Measurements from ENCODE around the gene SLC25A41. TPM values are rescaled to one million over a fixed set of nuclear protein-coding genes. Genes with fewer than 3 reads are reported as not detected.

SLC25A41 gene
- polyA plus RNA-seq, 1 donor (not counting 4 experiments of a cell fraction or from before 2014, with no cell fraction given): not detected

- Histone ChIP-seq H3K27ac (ENCODE audit: control insufficient read depth, insufficient read depth, low read length) (no peak overlapping the region), H2AFZ (ENCODE audit: control insufficient read depth, low read length) (no peak overlapping the region)
These were observed 48.8 kb upstream of the SLC25A41 start for GRCh38 chr19:6482343-6482686.

GRCh38 chr19:6481541-6482342 lies 48.2 kb upstream of the SLC25A41 start, which contains the start of gene DENND1C:
TSS of gene DENND1C (minus strand) at chr19:6481787. CDS start at chr19:6481695, 92 bp downstream.
- Histone ChIP-seq H3K4me1 (ENCODE audit: control insufficient read depth, extremely low read depth, insufficient read depth, low read length) (no peaks in the 10 kb centered on the region), H3K4me2 (ENCODE audit: control insufficient read depth, extremely low read depth, insufficient read depth, low read depth, low read length) (no peak within 1 kb of the TSS), H3K27me3 (ENCODE audit: control insufficient read depth, extremely low read depth, insufficient read depth, low read length) (no peaks in the 10 kb centered on the region), H3K9ac (ENCODE audit: control insufficient read depth, extremely low read depth, insufficient read depth, low read length) (no peak within 1 kb of the TSS), H4K20me1 (ENCODE audit: control insufficient read depth, extremely low read depth, insufficient read depth, low read length) (no peaks in the 10 kb centered on the region), H3K79me2 (ENCODE audit: control insufficient read depth, insufficient read depth, low read length) (no peaks in the 10 kb centered on the region), H3K36me3 (ENCODE audit: control insufficient read depth in 2 of 2, extremely low read depth in 1 of 2, insufficient read depth in 2 of 2, low read length in 2 of 2) (no peaks in the 10 kb centered on the region), H2AFZ (ENCODE audit: control insufficient read depth, low read length) (no peak within 1 kb of the TSS), H3K9me3 (ENCODE audit: control insufficient read depth, low read depth, low read length) (no peaks in the 10 kb centered on the region), H3K4me3 (ENCODE audit: control insufficient read depth in 2 of 3, extremely low read depth in 1 of 3, insufficient read depth in 2 of 3, low read depth in 1 of 3, low read length in 3 of 3) (no peak within 1 kb of the TSS), H3K9me1 (ENCODE audit: control insufficient read depth, extremely low read depth, insufficient read depth, low read length) (no peaks in the 10 kb centered on the region), H3K27ac (ENCODE audit: control insufficient read depth, insufficient read depth, low read length) (no peak within 1 kb of the TSS)
- DNase-seq (ENCODE audit: low read depth, low spot score) (no peak), FAIRE-seq (no peak)
- dilution Hi-C loops (cut with MboI; ENCODE audit: extremely low pct_ligation_motif_present, low sequenced_read_pairs): no loop called here
- peak in 1 of 3 experiments; percentile 30 for TF ChIP-seq CTCF (optimal IDR thresholded peaks at IDR 0.05 in 1 of 3, IDR thresholded peaks at IDR 0.05 in 1 of 3, conservative IDR thresholded peaks at IDR 0.05 in 1 of 3; ENCODE audit: extremely low read depth in 1 of 3, insufficient read depth in 2 of 3, low read length in 3 of 3)
- TF ChIP-seq EZH2 (IDR thresholded peaks at IDR 0.05; ENCODE audit: low read length): no peak

More at GRCh38 chr19:6482343-6482686, 48.8 kb upstream of the SLC25A41 start:
- Histone ChIP-seq H3K36me3 (ENCODE audit: control insufficient read depth in 2 of 2, extremely low read depth in 1 of 2, insufficient read depth in 2 of 2, low read length in 2 of 2) (no peaks in the 10 kb centered on the region), H3K27me3 (ENCODE audit: control insufficient read depth, extremely low read depth, insufficient read depth, low read length) (no peaks in the 10 kb centered on the region), H3K9me3 (ENCODE audit: control insufficient read depth, low read depth, low read length) (no peaks in the 10 kb centered on the region), H3K4me1 (ENCODE audit: control insufficient read depth, extremely low read depth, insufficient read depth, low read length) (no peaks in the 10 kb centered on the region), H3K9ac (ENCODE audit: control insufficient read depth, extremely low read depth, insufficient read depth, low read length) (no peak overlapping the region), H3K4me2 (ENCODE audit: control insufficient read depth, extremely low read depth, insufficient read depth, low read depth, low read length) (no peak overlapping the region), H3K4me3 (ENCODE audit: control insufficient read depth in 2 of 3, extremely low read depth in 1 of 3, insufficient read depth in 2 of 3, low read depth in 1 of 3, low read length in 3 of 3) (no peak overlapping the region), H3K79me2 (ENCODE audit: control insufficient read depth, insufficient read depth, low read length) (no peaks in the 10 kb centered on the region), H3K9me1 (ENCODE audit: control insufficient read depth, extremely low read depth, insufficient read depth, low read length) (no peaks in the 10 kb centered on the region), H4K20me1 (ENCODE audit: control insufficient read depth, extremely low read depth, insufficient read depth, low read length) (no peaks in the 10 kb centered on the region)
- no peak for DNase-seq (ENCODE audit: low read depth, low spot score)
- no peak for FAIRE-seq
- dilution Hi-C loops (cut with MboI; ENCODE audit: extremely low pct_ligation_motif_present, low sequenced_read_pairs): no loop called here
- TF ChIP-seq EZH2 (IDR thresholded peaks at IDR 0.05; ENCODE audit: low read length) (no peak), CTCF (optimal IDR thresholded peaks at IDR 0.05 in 1 of 3, IDR thresholded peaks at IDR 0.05 in 1 of 3, conservative IDR thresholded peaks at IDR 0.05 in 1 of 3; ENCODE audit: extremely low read depth in 1 of 3, insufficient read depth in 2 of 3, low read length in 3 of 3) (no peak)
